Adrenal gland (tissue), 5 donors: ENCODE results near the gene PPIP5K1.
"Not testable (repeated sequence)": the region's sequence is repeated elsewhere in the genome, so short reads cannot be mapped to it uniquely, and the experiment has no call there.

Experiments
- CTCF ChIP-seq, 6 experiments: fragments of 450-650 bp in 4 of 6; fragments of 200-600 bp in 2 of 6; sonication (generic) in 1 of 6; IDR thresholded peaks; 1 replicate in 5 of 6; 2 replicates in 1 of 6; pipeline versions ENCODE4 v1.5.1 to v1.8.0; 2016 to 2021; ENCODE audit warnings: antibody characterized with exemption in 6 of 6, mild to moderate bottlenecking in 2 of 6, moderate library complexity in 1 of 6
- POLR2A ChIP-seq, 2 donors: fragments of 450-650 bp; IDR thresholded peaks; one replicate each; pipeline ENCODE4 v1.6.1; 2017; ENCODE audit warnings: antibody characterized with exemption in 2 of 2, mild to moderate bottlenecking in 2 of 2, moderate library complexity in 1 of 2
- donor health status: DM: no; HTN: no; CAD: no.

DNA sequence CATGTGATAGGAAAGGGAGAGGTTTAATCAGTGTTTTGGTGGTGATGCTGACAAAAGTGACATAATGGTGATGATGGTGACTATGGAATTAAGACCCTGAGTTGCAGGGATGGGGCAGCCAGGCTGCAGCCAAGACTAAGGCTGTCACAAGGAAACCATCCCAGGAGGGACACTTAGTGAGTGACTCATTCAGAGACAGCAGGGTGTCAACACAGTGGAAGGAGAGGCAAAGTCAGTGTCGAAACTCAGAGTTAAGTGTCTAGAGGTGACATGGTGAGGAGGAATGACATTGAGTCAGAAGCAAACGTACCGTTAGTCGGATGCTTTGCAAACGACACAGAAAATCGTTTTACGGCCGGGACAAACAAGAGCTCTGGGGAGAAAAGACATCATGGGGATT, 26.2 kb downstream of the PPIP5K1 start:
- TF ChIP-seq CTCF, POLR2A (IDR thresholded peaks at IDR 0.05): not testable (repeated sequence)
